Measurements from ENCODE around the gene CAMK1D. TPM values are rescaled to one million over a fixed set of nuclear protein-coding genes. Genes with fewer than 3 reads are reported as not detected.

CAMK1D gene
- total and polyA plus RNA-seq, 2 of the 4 experiments (the other 2 are of a cell fraction), result 5.0 to 5.3 TPM

DNA sequence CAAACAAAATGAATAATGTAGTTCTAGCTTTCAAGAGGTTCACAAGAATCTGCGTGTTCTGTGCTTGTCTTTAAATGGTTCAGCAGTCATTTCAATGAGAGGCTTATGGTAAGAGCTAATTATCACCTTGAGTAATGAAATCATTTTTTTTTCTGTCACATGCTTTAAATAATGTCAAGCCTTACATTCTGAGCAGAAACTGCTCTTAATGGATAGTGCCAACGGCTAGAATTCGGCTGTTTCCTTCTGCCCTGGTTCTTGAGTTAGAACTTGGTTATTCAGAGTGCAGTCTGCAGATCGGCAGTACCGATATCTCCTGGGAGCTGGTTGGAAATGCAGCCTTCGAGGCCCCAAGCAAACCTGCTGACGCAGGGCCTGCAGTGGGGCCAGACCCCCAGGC, 316.2 kb downstream of the CAMK1D start:
- no peak overlapping the region for H3K18ac ChIP-seq (ENCODE audit: low read depth, low read length)
- H2BK5ac ChIP-seq (ENCODE audit: low read depth, low read length, poor library complexity, severe bottlenecking), result no peak overlapping the region
- DNase-seq (no peak), ATAC-seq (ENCODE audit: low read depth) (no peak)
- no peaks in the 10 kb centered on the region for H3K27me3 ChIP-seq (ENCODE audit: control insufficient read depth, insufficient read depth, low read length)
- no peak overlapping the region for H2AK9ac ChIP-seq (replicated peaks; ENCODE audit: low read depth, low read length, poor library complexity)
- H2AFZ ChIP-seq (replicated peaks; ENCODE audit: low read length, poor library complexity), result no peak overlapping the region
- ChIA-PET POLR2A (ENCODE audit: unreplicated experiment) (no interaction called here), CTCF (no interaction called here)
- no peak overlapping the region for H3K14ac ChIP-seq (replicated peaks; ENCODE audit: low read depth, low read length)
- H3K79me1 ChIP-seq (ENCODE audit: low read depth in 1 of 2, low read length in 2 of 2), result no peaks in the 10 kb centered on the region
- H2AK5ac ChIP-seq (ENCODE audit: low read depth, low read length), result no peak overlapping the region
- H2BK20ac ChIP-seq (ENCODE audit: low read depth, low read length), result no peak overlapping the region
- no peaks in the 10 kb centered on the region for H3K9me1 ChIP-seq (ENCODE audit: insufficient read depth, low read length)
- dilution Hi-C loops (cut with HindIII; ENCODE audit: low sequenced_read_pairs, unreplicated experiment), result no loop called here
- H3K9me3 ChIP-seq (ENCODE audit: control insufficient read depth, insufficient read depth, low read length), result peaks cover 2% of the 10 kb centered on the region
- no peak overlapping the region for H3K23ac ChIP-seq (ENCODE audit: low read depth, low read length)
- no peak for TF ChIP-seq SMC3 (IDR thresholded peaks at IDR 0.05; ENCODE audit: low read depth, low read length)
- TF ChIP-seq CHD1 (IDR thresholded peaks at IDR 0.05; ENCODE audit: low read depth, low read length), result no peak
- TF ChIP-seq POLR2A (IDR thresholded peaks at IDR 0.05; ENCODE audit: low read depth, low read length), result no peak
- TF ChIP-seq BHLHE40 (IDR thresholded peaks at IDR 0.05; ENCODE audit: low read depth, low read length), result no peak
- TF ChIP-seq, protein P1, sequence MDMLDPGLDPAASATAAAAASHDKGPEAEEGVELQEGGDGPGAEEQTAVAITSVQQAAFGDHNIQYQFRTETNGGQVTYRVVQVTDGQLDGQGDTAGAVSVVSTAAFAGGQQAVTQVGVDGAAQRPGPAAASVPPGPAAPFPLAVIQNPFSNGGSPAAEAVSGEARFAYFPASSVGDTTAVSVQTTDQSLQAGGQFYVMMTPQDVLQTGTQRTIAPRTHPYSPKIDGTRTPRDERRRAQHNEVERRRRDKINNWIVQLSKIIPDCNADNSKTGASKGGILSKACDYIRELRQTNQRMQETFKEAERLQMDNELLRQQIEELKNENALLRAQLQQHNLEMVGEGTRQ (IDR thresholded peaks at IDR 0.05; ENCODE audit: low read depth, low read length), result no peak
- TF ChIP-seq CEBPB (IDR thresholded peaks at IDR 0.05; ENCODE audit: low read depth, low read length), result no peak
- no peak for TF ChIP-seq RAD21 (IDR thresholded peaks at IDR 0.05; ENCODE audit: low read length)
- TF ChIP-seq, protein P2, sequence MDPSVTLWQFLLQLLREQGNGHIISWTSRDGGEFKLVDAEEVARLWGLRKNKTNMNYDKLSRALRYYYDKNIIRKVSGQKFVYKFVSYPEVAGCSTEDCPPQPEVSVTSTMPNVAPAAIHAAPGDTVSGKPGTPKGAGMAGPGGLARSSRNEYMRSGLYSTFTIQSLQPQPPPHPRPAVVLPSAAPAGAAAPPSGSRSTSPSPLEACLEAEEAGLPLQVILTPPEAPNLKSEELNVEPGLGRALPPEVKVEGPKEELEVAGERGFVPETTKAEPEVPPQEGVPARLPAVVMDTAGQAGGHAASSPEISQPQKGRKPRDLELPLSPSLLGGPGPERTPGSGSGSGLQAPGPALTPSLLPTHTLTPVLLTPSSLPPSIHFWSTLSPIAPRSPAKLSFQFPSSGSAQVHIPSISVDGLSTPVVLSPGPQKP (IDR thresholded peaks at IDR 0.05; ENCODE audit: borderline replicate concordance, low read depth, low read length), result no peak
- no peak for TF ChIP-seq MXI1 (IDR thresholded peaks at IDR 0.05; ENCODE audit: borderline replicate concordance, low read depth, low read length)
- no peak for TF ChIP-seq FOS (IDR thresholded peaks at IDR 0.05; ENCODE audit: low read depth, low read length)
- TF ChIP-seq RCOR1 (IDR thresholded peaks at IDR 0.05; ENCODE audit: insufficient replicate concordance, low read length), result no peak
- TF ChIP-seq RFX5 (IDR thresholded peaks at IDR 0.05; ENCODE audit: low read depth, low read length), result no peak
- no peak overlapping the region for H3K56ac ChIP-seq (ENCODE audit: extremely low read depth, insufficient read depth, low read length)
- no peak overlapping the region for H4K91ac ChIP-seq (ENCODE audit: insufficient read depth, low read depth, low read length)
- no peak overlapping the region for H2BK120ac ChIP-seq (ENCODE audit: low read depth, low read length)
- H3K4me3 ChIP-seq (ENCODE audit: insufficient read depth, low read depth, low read length), result no peak overlapping the region
- intact Hi-C loops (cut with micrococcal nuclease), result no loop called here
- H2BK15ac ChIP-seq (ENCODE audit: low read depth, low read length), result no peak overlapping the region
- no TSS peak for BruUV-seq (replicated peaks)
- H3K4ac ChIP-seq (ENCODE audit: low read depth, low read length), result no peak overlapping the region
- no peak overlapping the region for H3K4me2 ChIP-seq (ENCODE audit: low read depth, low read length)
- no peaks in the 10 kb centered on the region for H3K4me1 ChIP-seq (ENCODE audit: control insufficient read depth, insufficient read depth, low read length)
- H4K8ac ChIP-seq (ENCODE audit: low read depth in 2 of 2, low read length in 2 of 2), result no peak overlapping the region
- H4K5ac ChIP-seq (ENCODE audit: low read depth, low read length), result no peak overlapping the region
- no peak overlapping the region for H3K27ac ChIP-seq (ENCODE audit: insufficient read depth, low read length)
- H3K9ac ChIP-seq (ENCODE audit: low read depth, low read length), result no peak overlapping the region
- in situ Hi-C loops (cut with MboI; ENCODE audit: low sequenced_read_pairs), result no loop called here
- peaks cover 5% of the 10 kb centered on the region; the same call in 1 of the 2 replicates for H3K36me3 ChIP-seq (ENCODE audit: control insufficient read depth, insufficient read depth, low read length)
- WGBS, 2 experiments (ENCODE audit: extremely low coverage in 2 of 2, insufficient read length in 1 of 2), result no CpG with 5 or more reads among the region's 7 CpGs
- no peaks in the 10 kb centered on the region for H4K20me1 ChIP-seq (ENCODE audit: insufficient read depth, low read length)

Measured in IMR-90 (cell line).